HepG2 (cell line): Measurements from ENCODE around the gene VCL. TPM values are rescaled to one million over a fixed set of nuclear protein-coding genes. Genes with fewer than 3 reads are reported as not detected.

Experiments used
- ATF1 ChIP-seq: IDR thresholded peaks from 2 replicates; pipeline ENCODE4 v1.6.1; 2016; ENCODE audit warnings: mild to moderate bottlenecking, control low read depth
- E2F1 ChIP-seq: sonication (generic); formaldehyde crosslinking; IDR thresholded peaks from 2 replicates; pipeline ENCODE4 v1.5.0; 2020; ENCODE audit warnings: missing genetic modification reagents
- GLI4 ChIP-seq: sonication (generic); formaldehyde crosslinking; IDR thresholded peaks from 2 replicates; pipeline ENCODE4 v1.5.1; 2020; ENCODE audit warnings: missing genetic modification reagents, mild to moderate bottlenecking, moderate library complexity, borderline replicate concordance
- MLXIP ChIP-seq: sonication (generic); formaldehyde crosslinking; IDR thresholded peaks from 2 replicates; pipeline ENCODE4 v1.9.0; 2021; ENCODE audit warnings: missing genetic modification reagents, borderline replicate concordance
- NCOR1 ChIP-seq: fragments of 200-600 bp; sonication (generic); IDR thresholded peaks from 2 replicates; pipeline ENCODE4 v1.7.0; 2017; ENCODE audit warnings: antibody characterized with exemption, low read length, borderline replicate concordance
- RBM39 ChIP-seq: fragments of 200-400 bp; formaldehyde crosslinking; IDR thresholded peaks from one replicate; pipeline ENCODE4 v1.6.1; 2018; ENCODE audit warnings: antibody characterized with exemption, mild to moderate bottlenecking, low read depth, low read length; ENCODE audit not compliant: poor library complexity, severe bottlenecking
- SETDB1 ChIP-seq: sonication (generic); formaldehyde crosslinking; IDR thresholded peaks from 2 replicates; pipeline ENCODE4 v1.5.1; 2020; ENCODE audit warnings: missing genetic modification reagents, mild to moderate bottlenecking, borderline replicate concordance
- SIX4 ChIP-seq: sonication (generic); formaldehyde crosslinking; IDR thresholded peaks from 2 replicates; pipeline ENCODE4 v1.4.0; 2020; ENCODE audit warnings: missing genetic modification reagents
- ZBTB4 ChIP-seq: sonication (generic); formaldehyde crosslinking; IDR thresholded peaks from 2 replicates; pipeline ENCODE4 v1.4.0; 2020; ENCODE audit warnings: missing genetic modification reagents, mild to moderate bottlenecking, borderline replicate concordance
- ZNF280B ChIP-seq: sonication (generic); formaldehyde crosslinking; IDR thresholded peaks from 2 replicates; pipeline ENCODE4 v1.5.0; 2020; ENCODE audit warnings: missing genetic modification reagents, mild to moderate bottlenecking, borderline replicate concordance
- ZNF33A ChIP-seq: sonication (generic); formaldehyde crosslinking; IDR thresholded peaks from 2 replicates; pipeline ENCODE4 v1.5.1; 2020; ENCODE audit warnings: missing genetic modification reagents, mild to moderate bottlenecking, moderate library complexity, borderline replicate concordance
- ZNF432 ChIP-seq: sonication (generic); formaldehyde crosslinking; IDR thresholded peaks from 2 replicates; pipeline ENCODE4 v1.5.0; 2020; ENCODE audit warnings: missing genetic modification reagents, mild to moderate bottlenecking, borderline replicate concordance
- ZNF550 ChIP-seq: sonication (generic); formaldehyde crosslinking; IDR thresholded peaks from 2 replicates; pipeline ENCODE4 v1.4.0; 2020; ENCODE audit warnings: mild to moderate bottlenecking, missing genetic modification reagents, borderline replicate concordance
- ZNF567 ChIP-seq: sonication (generic); formaldehyde crosslinking; IDR thresholded peaks from 2 replicates; pipeline ENCODE4 v1.8.1; 2023; ENCODE audit warnings: mild to moderate bottlenecking, missing genetic modification reagents, borderline replicate concordance
- ZNF597 ChIP-seq: sonication (generic); formaldehyde crosslinking; IDR thresholded peaks from 2 replicates; pipeline ENCODE4 v1.5.0; 2020; ENCODE audit warnings: missing genetic modification reagents
- ZNF713 ChIP-seq: sonication (generic); formaldehyde crosslinking; IDR thresholded peaks from 2 replicates; pipeline ENCODE4 v1.4.0; 2020; ENCODE audit warnings: mild to moderate bottlenecking, missing genetic modification reagents
- ZNF772 ChIP-seq: sonication (generic); formaldehyde crosslinking; IDR thresholded peaks from 2 replicates; pipeline ENCODE4 v1.5.0; 2020; ENCODE audit warnings: mild to moderate bottlenecking, missing genetic modification reagents
- polyA plus RNA-seq, 8 experiments: library from polyadenylated mRNA; depleted of rRNA in 3 of 8; stranded (reverse) in 7 of 8; unstranded in 1 of 8; fragments of >200 nt; fragmentation: Illumina TruSeq in 4 of 8; extraction: Trizol in 4 of 8; gene quantifications; 2 replicates each; pipeline versions ENCODE4 v1.2.1 to v1.2.3, GENCODE V29; 2011 to 2016; ENCODE audit warnings: low read depth in 4 of 8, missing spikeins in 1 of 8, mixed read lengths in 1 of 8; ENCODE audit not compliant: insufficient read depth in 1 of 8
- total RNA-seq, 5 experiments: library from RNA; depleted of rRNA; stranded (reverse); fragments of >200 nt; fragmentation: Illumina TruSeq; extraction: Trizol; gene quantifications; 2 replicates each; pipeline ENCODE4 v1.2.3, GENCODE V29; 2016; ENCODE audit warnings: low read depth in 1 of 5

Gene VCL
- total and polyA plus RNA-seq, 2 of the 13 experiments (the other 11 are each of a cell fraction or from before 2014, with no cell fraction given), result 17.3 to 26.9 TPM

GRCh38 chr10:74150990-74151878 is 153.3 kb downstream of the VCL start, which contains the start of gene ADK (continued):
- TF ChIP-seq ZBTB4 (CRISPR knock-in tag) (no peak), E2F1 (CRISPR knock-in tag) (peak; percentile 68), ZNF772 (CRISPR knock-in tag) (0 out of 2 replicates have a peak, but pooled peaks have one; percentile 10), MLXIP (CRISPR knock-in tag) (no peak), ATF1 (CRISPR knock-in tag) (peak; percentile 7; the same call in 1 of the 2 replicates), ZNF597 (CRISPR knock-in tag) (no peak), RBM39 (peak; percentile 87), SETDB1 (CRISPR knock-in tag) (no peak), ZNF33A (CRISPR knock-in tag) (no peak), NCOR1 (no peak), ZNF432 (CRISPR knock-in tag) (no peak), SIX4 (CRISPR knock-in tag) (no peak), GLI4 (CRISPR knock-in tag) (no peak), ZNF550 (no peak), ZNF280B (CRISPR knock-in tag) (peak; percentile 89; the same call in 1 of the 2 replicates), ZNF567 (CRISPR knock-in tag) (no peak), ZNF713 (CRISPR knock-in tag) (no peak)
